Stimulated activated CD8-positive, alpha-beta memory T cell treated with anti-CD3 and anti-CD28 coated beads, Interleukin-2, amount 100 ng/mL, for 1 hour (primary cell): ENCODE data around the gene DKK3.

Source experiments
- DNase-seq, 2 donors: peaks; one replicate each; pipeline ENCODE4 v3.0.0-alpha.2; 2020; ENCODE audit warnings: low read depth in 2 of 2

Gene DKK3

GRCh38 chr11:12003815-12004214 lies 4.6 kb downstream of the DKK3 start:
- no peak for DNase-seq

GRCh38 chr11:12003336-12003735 lies 5.1 kb downstream of the DKK3 start:
- DNase-seq = no peak

- DNase-seq = no peak
Measured at GRCh38 chr11:12001186-12001585, 7.2 kb downstream of the DKK3 start.

GRCh38 chr11:11998091-11998781 lies 10.2 kb downstream of the DKK3 start:
- no peak for DNase-seq

GRCh38 chr11:11997049-11997322 lies 11.4 kb downstream of the DKK3 start:
- no peak for DNase-seq

- no peak for DNase-seq
Measured at GRCh38 chr11:11996321-11997048, 11.9 kb downstream of the DKK3 start.

- no peak for DNase-seq
Measured at GRCh38 chr11:11995601-11996000, 12.8 kb downstream of the DKK3 start.

GRCh38 chr11:11993839-11994238 lies 14.6 kb downstream of the DKK3 start:
- DNase-seq = no peak

GRCh38 chr11:11992257-11993212 lies 15.9 kb downstream of the DKK3 start:
- DNase-seq = no peak

GRCh38 chr11:11989774-11990744 lies 18.4 kb downstream of the DKK3 start:
- no peak for DNase-seq

GRCh38 chr11:11988681-11989261 lies 19.7 kb downstream of the DKK3 start:
- DNase-seq = no peak

- no peak for DNase-seq
Measured at GRCh38 chr11:11988099-11988651, 20.3 kb downstream of the DKK3 start.

- no peak for DNase-seq
Measured at GRCh38 chr11:11987503-11988022, 20.9 kb downstream of the DKK3 start.

GRCh38 chr11:11985954-11986949 lies 22.2 kb downstream of the DKK3 start:
- no peak for DNase-seq

- DNase-seq = no peak
Measured at GRCh38 chr11:11985016-11985715, 23.3 kb downstream of the DKK3 start.

GRCh38 chr11:11984563-11984962 lies 23.9 kb downstream of the DKK3 start:
- DNase-seq = no peak

- DNase-seq = no peak
Measured at GRCh38 chr11:11983427-11983826, 25.0 kb downstream of the DKK3 start.

GRCh38 chr11:11982975-11983374 lies 25.5 kb downstream of the DKK3 start:
- no peak for DNase-seq

- DNase-seq = no peak
Measured at GRCh38 chr11:11982461-11982860, 26.0 kb downstream of the DKK3 start.
